ENCODE data around the gene ELL2.

GRCh38 chr5:95866435-95867040 is 95.1 kb downstream of the ELL2 start:
- no peak for TF ChIP-seq EZH2 (IDR thresholded peaks at IDR 0.05)
- no peak for TF ChIP-seq POLR2AphosphoS5 (IDR thresholded peaks at IDR 0.05; ENCODE audit: borderline replicate concordance, low read depth, low read length)
